K562 (cell line): Measurements from ENCODE around the gene TCF4. TPM values are rescaled to one million over a fixed set of nuclear protein-coding genes. Genes with fewer than 3 reads are reported as not detected.

Experiments used
- ATAC-seq: fragments of 200-7000 bp; cut with Tn5 transposase; 3 replicates; pipeline ENCODE4 v1.9.1; 2020; ENCODE audit warnings: moderate library complexity
- BruUV-seq: library from RNA; stranded (reverse); fragments of 400-500 nt; replicated peaks from 2 replicates; lab custom pipeline; 2021; lab: Mats Ljungman, UMichigan
- CTCF ChIA-PET: fragments of 300-600 bp; formaldehyde crosslinking; extraction: SDS; loops from one replicate; lab custom pipeline; 2021; ENCODE audit warnings: low intra/inter-chr PET ratio; lab: Yijun Ruan, JAX
- POLR2A ChIA-PET: fragments of 300-600, 350-650 bp; sonication (Branson Sonifier 250); formaldehyde crosslinking; extraction: SDS; loops from one replicate; lab custom pipeline; 2021; ENCODE audit warnings: antibody characterized with exemption, inconsistent platforms; lab: Yijun Ruan, JAX
- DNase-seq, 4 experiments: peaks; one replicate each; pipeline versions ENCODE4 v3.0.0 to v3.0.0-alpha.2; 2011 to 2018; ENCODE audit warnings: low spot score in 3 of 4, mixed read lengths in 3 of 4; ENCODE audit errors: extremely low read depth in 1 of 4
- FAIRE-seq: peaks from 2 replicates; lab custom pipeline; 2011; peaks lifted over from hg19 to GRCh38; lab: Jason Lieb, UNC
- H2AFZ ChIP-seq: 2 replicates; pipeline ENCODE4 v1.6.0; 2011; ENCODE audit warnings: low read depth, low read length, control low read depth, inconsistent platforms
- H3K27ac ChIP-seq: fragments of 200-600 bp; 3 replicates; pipeline ENCODE4 v1.8.0; 2011; ENCODE audit warnings: low read depth, mild to moderate bottlenecking, control low read depth, inconsistent platforms, low read length, moderate library complexity, mixed read lengths; ENCODE audit errors: extremely low read depth
- H3K27me3 ChIP-seq, 2 experiments: fragments of 300-600 bp in 1 of 2; 2 replicates in 1 of 2; 3 replicates in 1 of 2; pipeline versions ENCODE4 v1.6.0 to v1.8.0; 2011; ENCODE audit warnings: inconsistent platforms in 2 of 2, low read length in 2 of 2, mild to moderate bottlenecking in 1 of 2, mixed read lengths in 1 of 2, moderate library complexity in 1 of 2; ENCODE audit not compliant: control insufficient read depth in 2 of 2, insufficient read depth in 2 of 2
- H3K36me3 ChIP-seq: fragments of 300-600 bp; 3 replicates; pipeline ENCODE4 v1.8.0; 2011; ENCODE audit warnings: mild to moderate bottlenecking, low read length, inconsistent platforms; ENCODE audit not compliant: control insufficient read depth, insufficient read depth
- H3K4me1 ChIP-seq, 2 experiments: fragments of 200-600 bp in 1 of 2; replicated peaks in 1 of 2; 2 replicates in 1 of 2; 3 replicates in 1 of 2; pipeline versions ENCODE4 v1.5.1 to v1.8.0; 2011; ENCODE audit warnings: inconsistent platforms in 2 of 2, low read length in 2 of 2, mild to moderate bottlenecking in 1 of 2, mixed read lengths in 1 of 2, moderate library complexity in 1 of 2; ENCODE audit not compliant: control insufficient read depth in 2 of 2, insufficient read depth in 2 of 2
- H3K4me2 ChIP-seq: 2 replicates; pipeline ENCODE4 v1.6.1; 2011; ENCODE audit warnings: low read length, control low read depth, inconsistent platforms, mixed read lengths; ENCODE audit not compliant: insufficient read depth
- H3K4me3 ChIP-seq: fragments of 200-600 bp; sonication (generic), shearing (Covaris generic); 2 replicates; pipeline ENCODE4 v1.5.1; 2016; ENCODE audit warnings: control low read depth, inconsistent platforms
- H3K79me2 ChIP-seq: fragments of 200-600 bp; 3 replicates; pipeline ENCODE4 v1.8.0; 2011; ENCODE audit warnings: low read length, inconsistent platforms; ENCODE audit not compliant: control insufficient read depth, insufficient read depth
- H3K9ac ChIP-seq, 2 experiments: 2 replicates each; pipeline versions ENCODE4 v1.6.0 to v1.6.1; 2011; ENCODE audit warnings: low read depth in 2 of 2, low read length in 2 of 2, control low read depth in 1 of 2, inconsistent platforms in 1 of 2, mild to moderate bottlenecking in 1 of 2, mixed read lengths in 1 of 2; ENCODE audit not compliant: insufficient read depth in 1 of 2
- H3K9me1 ChIP-seq: one replicate; pipeline ENCODE4 v1.6.0; 2011; ENCODE audit warnings: inconsistent platforms, mild to moderate bottlenecking, low read length, moderate library complexity; ENCODE audit not compliant: control insufficient read depth, insufficient read depth
- H3K9me3 ChIP-seq: replicated peaks from 2 replicates; pipeline ENCODE4 v1.5.1; 2011; ENCODE audit warnings: low read depth, low read length, inconsistent platforms; ENCODE audit not compliant: control insufficient read depth, insufficient read depth
- H4K20me1 ChIP-seq: replicated peaks from 2 replicates; pipeline ENCODE4 v1.6.1; 2011; ENCODE audit warnings: low read length, inconsistent platforms, mixed read lengths; ENCODE audit not compliant: control insufficient read depth, insufficient read depth
- AFF4 ChIP-seq: sonication (generic); formaldehyde crosslinking; IDR thresholded peaks from 2 replicates; pipeline ENCODE4 v1.8.0; 2023; ENCODE audit warnings: mild to moderate bottlenecking, missing genetic modification reagents
- BRD9 ChIP-seq: fragments of 450-650 bp; IDR thresholded peaks from 2 replicates; pipeline ENCODE4 v1.6.1; 2018; ENCODE audit warnings: low read depth; ENCODE audit not compliant: partially characterized antibody
- FIP1L1 ChIP-seq: fragments of 200-400 bp; formaldehyde crosslinking; IDR thresholded peaks from 2 replicates; pipeline ENCODE4 v1.6.1; 2018; ENCODE audit warnings: mild to moderate bottlenecking, low read depth, low read length; ENCODE audit not compliant: poor library complexity, severe bottlenecking
- FOXK2 ChIP-seq, 2 experiments: fragments of 450-650 bp; IDR thresholded peaks in 1 of 2; conservative IDR thresholded peaks in 1 of 2; 2 replicates each; pipeline ENCODE4 v1.6.1; 2016; ENCODE audit warnings: low read depth in 2 of 2, mild to moderate bottlenecking in 1 of 2
- FOXM1 ChIP-seq, 2 experiments: fragments of 450-650 bp in 1 of 2; sonication (generic) in 1 of 2; formaldehyde crosslinking in 1 of 2; IDR thresholded peaks; 2 replicates each; pipeline versions ENCODE4 v1.6.1 to v1.9.0; 2017 to 2022; ENCODE audit warnings: low read depth in 2 of 2, mild to moderate bottlenecking in 2 of 2, missing genetic modification reagents in 1 of 2, moderate library complexity in 1 of 2
- GTF2E2 ChIP-seq: fragments of 200-800 bp; sonication (Bioruptor generic); IDR thresholded peaks from 2 replicates; pipeline ENCODE4 v1.6.1; 2016; ENCODE audit warnings: missing genetic modification characterization, missing compliant biosample characterization
- HES1 ChIP-seq: fragments of 450-650 bp; IDR thresholded peaks from 2 replicates; pipeline ENCODE4 v1.6.1; 2016; ENCODE audit warnings: low read depth, mild to moderate bottlenecking, moderate library complexity
- HNRNPH1 ChIP-seq: fragments of 200-400 bp; formaldehyde crosslinking; optimal IDR thresholded peaks from 2 replicates; pipeline ENCODE3; 2017; ENCODE audit warnings: low read depth, mild to moderate bottlenecking, low read length, moderate library complexity
- ILF3 ChIP-seq: fragments of 450-650 bp; IDR thresholded peaks from 2 replicates; pipeline ENCODE4 v1.6.1; 2018; ENCODE audit warnings: antibody characterized with exemption, mild to moderate bottlenecking, moderate library complexity, borderline replicate concordance
- KLF16 ChIP-seq: IDR thresholded peaks from 2 replicates; pipeline ENCODE4 v1.6.1; 2016; ENCODE audit warnings: antibody characterized with exemption
- PHF20 ChIP-seq: fragments of 450-650 bp; IDR thresholded peaks from 2 replicates; pipeline ENCODE4 v1.6.1; 2018; ENCODE audit not compliant: partially characterized antibody
- PHF21A ChIP-seq: fragments of 450-650 bp; IDR thresholded peaks from 2 replicates; pipeline ENCODE4 v1.6.1; 2017; ENCODE audit warnings: low read depth, borderline replicate concordance
- POLR3G ChIP-seq: IDR thresholded peaks from 2 replicates; pipeline ENCODE4 v1.6.1; 2011; ENCODE audit not compliant: insufficient read length, insufficient replicate concordance; ENCODE audit errors: extremely low read depth
- SRSF9 ChIP-seq: fragments of 200-400 bp; formaldehyde crosslinking; IDR thresholded peaks from 2 replicates; pipeline ENCODE4 v1.6.1; 2017; ENCODE audit warnings: low read depth, low read length, borderline replicate concordance
- ZNF511 ChIP-seq: sonication (generic); formaldehyde crosslinking; IDR thresholded peaks from 2 replicates; pipeline ENCODE4 v1.8.0; 2022; ENCODE audit warnings: mild to moderate bottlenecking, missing genetic modification reagents
- WGBS: fragments of 100-300 bp; shearing (Covaris generic); methylation state at CpG from one replicate; pipeline ENCODE4 v1.1.6; 2016; ENCODE audit warnings: low coverage, mixed read lengths; ENCODE audit not compliant: insufficient coverage; ENCODE audit errors: missing lambda C conversion rate; 5-methylcytosine and 5-hydroxymethylcytosine counted together
- in situ Hi-C: fragments of 300-500 bp; cut with MboI; formaldehyde crosslinking; loops from 4 replicates; pipeline ENCODE4 v1.15.0; 2018; ENCODE audit warnings: inconsistent platforms, mixed read lengths
- intact Hi-C: fragments of 100-400 bp; cut with micrococcal nuclease; formaldehyde crosslinking; loops from 2 replicates; pipeline ENCODE4 v1.14.2; 2022
- polyA plus RNA-seq, 8 experiments: library from polyadenylated mRNA; depleted of rRNA in 4 of 8; stranded (reverse) in 5 of 8; unstranded in 3 of 8; fragments of >200 nt; fragmentation: Nextera tagmentation in 2 of 8; fragmentation: Illumina TruSeq in 1 of 8; extraction: Ambion mirVana in 2 of 8; extraction: Trizol in 1 of 8; gene quantifications; 2 replicates each; pipeline versions ENCODE4 v1.2.1 to v1.2.3, GENCODE V29; 2011 to 2014; ENCODE audit warnings: inconsistent platforms in 1 of 8, missing spikeins in 1 of 8
- total RNA-seq, 7 experiments: library from RNA; depleted of rRNA in 6 of 7; stranded (reverse); fragments of >200 nt in 6 of 7; fragmentation: Illumina TruSeq in 2 of 7; extraction: Trizol in 2 of 7; gene quantifications; 2 replicates each; pipeline versions ENCODE4 v1.2.1 to v1.2.3, GENCODE V29; 2011 to 2021; ENCODE audit warnings: low replicate concordance in 1 of 7

The TCF4 gene
- total and polyA plus RNA-seq, 9 of the 15 experiments (the other 6 are each of a cell fraction or from before 2014, with no cell fraction given): 4.8 to 24.7 (median 15.2) TPM

- Histone ChIP-seq H3K36me3 (peaks cover 22% of the 10 kb centered on the region; the same call in 2 of the 3 replicates), H3K27me3 (no peaks in the 10 kb centered on the region), H3K4me1 (no peaks in the 10 kb centered on the region), H2AFZ (no peak overlapping the region), H4K20me1 (no peaks in the 10 kb centered on the region), H3K27ac (no peak overlapping the region), H3K4me2 (no peak overlapping the region), H3K79me2 (no peaks in the 10 kb centered on the region), H3K9me3 (no peaks in the 10 kb centered on the region), H3K9ac (no peak overlapping the region), H3K9me1 (no peaks in the 10 kb centered on the region), H3K4me3 (no peak overlapping the region)
- CTCF ChIA-PET: no interaction called here
- FAIRE-seq: no peak
- no peak for DNase-seq
- no TSS peak for BruUV-seq
- POLR2A ChIA-PET: no interaction called here
- in situ Hi-C loops: no loop called here
- ATAC-seq: no peak
- 73% methylated on average over 7 of the region's 7 CpGs for WGBS
- intact Hi-C loops: no loop called here
- TF ChIP-seq ILF3: no peak
- no peak for TF ChIP-seq POLR3G
- no peak for TF ChIP-seq GTF2E2
- TF ChIP-seq SRSF9: no peak
- no peak for TF ChIP-seq HES1
- no peak for TF ChIP-seq PHF21A
- no peak for TF ChIP-seq FIP1L1
- no peak for TF ChIP-seq AFF4 (CRISPR knock-in tag)
- TF ChIP-seq ZNF511 (CRISPR knock-in tag): no peak
- no peak for TF ChIP-seq KLF16
- no peak for TF ChIP-seq PHF20
- no peak for TF ChIP-seq HNRNPH1
- no peak for TF ChIP-seq FOXM1 (IDR thresholded peaks at IDR 0.05; ENCODE audit: low read depth)
- TF ChIP-seq FOXM1 (CRISPR knock-in tag; IDR thresholded peaks at IDR 0.05; ENCODE audit: low read depth): no peak
- no peak for TF ChIP-seq BRD9
- TF ChIP-seq FOXK2 (conservative IDR thresholded peaks at IDR 0.05 in 1 of 2, IDR thresholded peaks at IDR 0.05 in 1 of 2; ENCODE audit: low read depth in 2 of 2): no peak
Measured at GRCh38 chr18:55272510-55273243, 315.3 kb downstream of the TCF4 start.
